GM06990 (cell line): ENCODE data around the gene RPL3.

Experiments used
- DNase-seq: peaks from one replicate; pipeline ENCODE4 v3.0.0-alpha.2; 2011; ENCODE audit not compliant: insufficient read length; ENCODE audit errors: extremely low read depth
- H3K27me3 ChIP-seq: replicated peaks from 2 replicates; pipeline ENCODE4 v1.6.0; 2011; ENCODE audit warnings: low read length; ENCODE audit not compliant: control insufficient read depth, insufficient read depth
- H3K36me3 ChIP-seq: 2 replicates; pipeline ENCODE4 v1.5.1; 2011; ENCODE audit warnings: low read length; ENCODE audit not compliant: control insufficient read depth, insufficient read depth
- H3K4me3 ChIP-seq: replicated peaks from 2 replicates; pipeline ENCODE4 v1.5.1; 2011; ENCODE audit warnings: low read depth, mild to moderate bottlenecking, control low read depth, low read length
- TF ChIP-seq, protein P1 (sequence below): IDR thresholded peaks from 2 replicates; pipeline ENCODE4 v1.5.1; 2011; ENCODE audit warnings: low read length, control low read depth, mild to moderate bottlenecking, inconsistent platforms; ENCODE audit not compliant: insufficient read depth, poor library complexity, severe bottlenecking

RPL3 gene

DNA sequence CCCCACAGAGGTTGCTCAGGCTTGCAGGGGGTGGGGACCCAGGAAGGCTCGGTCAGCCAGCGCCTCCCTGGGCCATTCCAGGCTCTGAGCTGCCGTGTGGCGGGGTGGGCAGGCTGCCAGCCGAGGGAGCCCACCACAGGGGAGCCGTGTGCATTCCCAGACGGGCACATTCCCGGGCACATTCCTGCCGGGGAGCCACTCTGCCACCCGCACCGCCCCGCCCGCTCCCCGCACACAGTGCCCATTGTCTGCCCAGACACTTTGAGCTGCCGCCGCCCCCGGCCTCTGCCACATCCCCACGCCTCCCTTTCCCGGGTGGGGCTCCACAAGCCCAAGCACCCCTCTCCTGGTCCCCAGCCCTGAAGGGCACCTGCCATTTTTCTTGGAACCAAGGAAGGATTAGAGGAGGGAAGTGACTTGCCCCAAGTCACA is 27.4 kb downstream of the RPL3 start:
- DNase-seq = no peak
- Histone ChIP-seq H3K4me3 (no peak overlapping the region), H3K27me3 (no peaks in the 10 kb centered on the region), H3K36me3 (no peaks in the 10 kb centered on the region)
- TF ChIP-seq, protein P1, sequence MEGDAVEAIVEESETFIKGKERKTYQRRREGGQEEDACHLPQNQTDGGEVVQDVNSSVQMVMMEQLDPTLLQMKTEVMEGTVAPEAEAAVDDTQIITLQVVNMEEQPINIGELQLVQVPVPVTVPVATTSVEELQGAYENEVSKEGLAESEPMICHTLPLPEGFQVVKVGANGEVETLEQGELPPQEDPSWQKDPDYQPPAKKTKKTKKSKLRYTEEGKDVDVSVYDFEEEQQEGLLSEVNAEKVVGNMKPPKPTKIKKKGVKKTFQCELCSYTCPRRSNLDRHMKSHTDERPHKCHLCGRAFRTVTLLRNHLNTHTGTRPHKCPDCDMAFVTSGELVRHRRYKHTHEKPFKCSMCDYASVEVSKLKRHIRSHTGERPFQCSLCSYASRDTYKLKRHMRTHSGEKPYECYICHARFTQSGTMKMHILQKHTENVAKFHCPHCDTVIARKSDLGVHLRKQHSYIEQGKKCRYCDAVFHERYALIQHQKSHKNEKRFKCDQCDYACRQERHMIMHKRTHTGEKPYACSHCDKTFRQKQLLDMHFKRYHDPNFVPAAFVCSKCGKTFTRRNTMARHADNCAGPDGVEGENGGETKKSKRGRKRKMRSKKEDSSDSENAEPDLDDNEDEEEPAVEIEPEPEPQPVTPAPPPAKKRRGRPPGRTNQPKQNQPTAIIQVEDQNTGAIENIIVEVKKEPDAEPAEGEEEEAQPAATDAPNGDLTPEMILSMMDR = no peak

DNA sequence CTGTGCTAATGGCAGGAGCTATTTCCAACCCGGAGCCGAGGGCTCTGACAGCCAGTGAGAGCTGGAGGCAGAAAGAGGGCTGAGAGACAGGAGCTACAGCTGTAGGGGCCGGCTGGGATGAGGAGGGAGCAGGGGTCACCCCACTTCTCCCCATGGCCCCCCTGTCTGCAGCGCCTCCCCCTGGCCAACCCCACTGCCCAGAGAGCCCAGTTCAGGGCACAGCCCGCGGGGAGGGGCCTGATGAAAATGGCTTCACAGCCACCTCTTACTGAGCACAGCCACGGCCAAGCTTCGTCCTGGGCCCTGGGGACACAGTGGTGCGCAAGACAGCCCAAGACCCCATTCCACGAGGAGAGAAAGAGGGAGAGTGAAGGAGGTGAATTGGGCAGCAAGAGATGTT is 27.9 kb downstream of the RPL3 start:
- TF ChIP-seq, protein P1 = peak; percentile 34
- Histone ChIP-seq H3K36me3 (no peaks in the 10 kb centered on the region), H3K4me3 (no peak overlapping the region), H3K27me3 (no peaks in the 10 kb centered on the region)
- DNase-seq = no peak

DNA sequence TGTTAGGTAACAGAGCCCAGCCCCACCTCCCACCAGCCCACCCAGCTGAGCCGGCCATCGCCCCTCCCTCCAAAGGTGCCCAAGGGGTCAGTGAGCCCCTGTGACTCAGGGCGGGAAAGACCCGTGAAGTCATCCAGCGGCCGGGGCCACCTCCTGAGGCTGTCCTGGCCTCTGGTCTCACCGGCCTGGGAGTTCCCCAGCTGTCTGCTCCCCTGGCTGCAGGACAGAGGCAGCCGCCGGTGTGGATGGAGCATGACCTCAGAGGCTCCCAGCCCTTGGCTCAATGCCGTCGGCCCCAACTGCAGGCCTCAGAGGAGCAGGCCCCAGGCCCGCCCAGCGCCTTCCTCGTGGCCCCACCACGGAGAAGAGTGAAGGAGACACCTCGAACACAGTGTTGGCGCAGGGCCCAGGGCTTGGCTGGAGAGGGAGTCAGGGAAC is 28.7 kb downstream of the RPL3 start:
- no peaks in the 10 kb centered on the region for H3K27me3 ChIP-seq
- no peak overlapping the region for H3K4me3 ChIP-seq
- DNase-seq = no peak
- H3K36me3 ChIP-seq = no peaks in the 10 kb centered on the region
- TF ChIP-seq, protein P1 = no peak

DNA sequence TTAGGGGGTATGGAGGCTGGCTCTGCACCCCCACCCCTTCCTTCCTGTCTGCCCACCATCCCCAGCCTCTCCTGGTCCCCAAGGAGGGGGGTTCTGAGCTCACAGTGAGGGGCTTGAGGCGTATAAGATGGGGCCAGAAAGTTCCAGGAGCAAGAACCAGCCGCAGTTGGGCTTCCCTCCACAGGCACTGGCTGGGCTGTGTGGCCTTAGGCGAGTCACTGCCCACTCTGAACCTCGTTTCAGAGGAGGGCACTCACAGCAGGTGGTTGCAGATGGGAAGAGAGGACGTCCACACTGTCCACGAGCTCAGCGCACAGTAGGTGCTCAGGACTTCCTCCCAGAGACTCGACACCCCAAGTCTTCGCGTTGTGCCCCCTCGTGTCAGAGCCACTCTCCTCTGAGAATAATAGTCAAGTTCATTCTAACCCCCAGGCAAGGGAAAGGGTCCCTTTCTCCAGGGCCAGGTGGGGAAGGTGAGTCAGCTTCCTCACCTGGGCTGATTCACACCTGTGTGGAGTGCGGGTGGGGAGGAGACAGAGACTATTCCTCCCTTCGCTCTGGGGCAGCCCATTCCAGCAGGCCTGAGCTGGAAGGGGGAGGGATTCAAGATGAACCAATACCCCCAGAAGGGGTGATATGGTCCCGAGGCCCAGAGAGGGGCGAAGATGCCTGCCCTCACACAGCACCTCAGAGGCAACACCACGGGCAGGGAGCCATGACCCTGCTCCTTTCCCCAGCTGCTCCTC is 29.3 kb downstream of the RPL3 start:
- H3K27me3 ChIP-seq = no peaks in the 10 kb centered on the region
- H3K36me3 ChIP-seq = no peaks in the 10 kb centered on the region
- TF ChIP-seq, protein P1 = no peak
- no peak for DNase-seq
- H3K4me3 ChIP-seq = no peak overlapping the region

DNA sequence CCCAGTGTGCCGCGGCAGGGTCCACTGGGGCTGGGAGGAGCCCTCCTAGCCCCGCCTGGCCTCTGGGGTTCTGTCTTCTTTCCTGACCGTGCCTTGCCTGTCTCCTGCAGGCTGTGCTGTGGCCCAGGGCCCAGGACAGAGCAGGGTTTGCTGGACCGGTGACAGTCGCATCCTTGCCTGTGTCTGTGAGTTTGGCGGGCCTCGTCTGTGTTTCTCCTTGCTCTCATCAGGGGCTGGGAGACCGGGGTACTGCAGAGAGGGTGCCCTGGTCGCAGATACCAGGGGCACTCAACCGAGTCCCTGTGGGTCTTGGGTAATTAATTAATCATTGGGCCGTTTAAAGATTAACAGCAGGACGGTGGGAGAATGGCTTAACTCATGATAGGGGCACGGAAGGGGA is 29.9 kb downstream of the RPL3 start:
- TF ChIP-seq, protein P1 = no peak
- H3K27me3 ChIP-seq = no peaks in the 10 kb centered on the region
- no peak for DNase-seq
- H3K36me3 ChIP-seq = no peaks in the 10 kb centered on the region
- H3K4me3 ChIP-seq = no peak overlapping the region
